Adrenal gland (tissue), 5 donors: ENCODE data around the gene CACNA1E.

Experiments used
- POLR2A ChIP-seq, 2 donors: fragments of 450-650 bp; IDR thresholded peaks; one replicate each; pipeline ENCODE4 v1.6.1; 2017; ENCODE audit warnings: antibody characterized with exemption in 2 of 2, mild to moderate bottlenecking in 2 of 2, moderate library complexity in 1 of 2
- TF ChIP-seq, protein P1 (sequence below), 6 experiments: fragments of 450-650 bp in 4 of 6; fragments of 200-600 bp in 2 of 6; sonication (generic) in 1 of 6; IDR thresholded peaks; 1 replicate in 5 of 6; 2 replicates in 1 of 6; pipeline versions ENCODE4 v1.5.1 to v1.8.0; 2016 to 2021; ENCODE audit warnings: antibody characterized with exemption in 6 of 6, mild to moderate bottlenecking in 2 of 6, moderate library complexity in 1 of 6
- donor health status: DM: no; HTN: no; CAD: no.

DNA sequence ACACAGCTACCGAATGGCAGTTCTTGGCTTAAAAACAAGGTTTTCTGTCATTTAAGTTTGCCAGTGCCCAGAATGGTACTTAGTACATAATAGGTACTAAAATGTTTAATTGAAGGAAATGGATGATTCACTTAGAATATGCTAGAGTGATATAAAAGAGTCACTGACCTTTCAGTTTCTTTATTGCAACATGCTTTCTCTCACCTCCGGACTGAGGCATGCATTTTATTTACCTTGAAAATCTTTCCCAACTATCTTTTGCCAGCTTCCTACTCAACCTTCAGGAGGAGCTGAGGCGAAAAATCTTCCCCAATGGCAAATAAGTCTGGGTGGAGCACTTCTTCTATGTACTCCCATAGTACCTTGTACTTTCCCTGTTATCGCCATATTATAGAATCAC is 333.3 kb downstream of the CACNA1E start:
- TF ChIP-seq, protein P1, sequence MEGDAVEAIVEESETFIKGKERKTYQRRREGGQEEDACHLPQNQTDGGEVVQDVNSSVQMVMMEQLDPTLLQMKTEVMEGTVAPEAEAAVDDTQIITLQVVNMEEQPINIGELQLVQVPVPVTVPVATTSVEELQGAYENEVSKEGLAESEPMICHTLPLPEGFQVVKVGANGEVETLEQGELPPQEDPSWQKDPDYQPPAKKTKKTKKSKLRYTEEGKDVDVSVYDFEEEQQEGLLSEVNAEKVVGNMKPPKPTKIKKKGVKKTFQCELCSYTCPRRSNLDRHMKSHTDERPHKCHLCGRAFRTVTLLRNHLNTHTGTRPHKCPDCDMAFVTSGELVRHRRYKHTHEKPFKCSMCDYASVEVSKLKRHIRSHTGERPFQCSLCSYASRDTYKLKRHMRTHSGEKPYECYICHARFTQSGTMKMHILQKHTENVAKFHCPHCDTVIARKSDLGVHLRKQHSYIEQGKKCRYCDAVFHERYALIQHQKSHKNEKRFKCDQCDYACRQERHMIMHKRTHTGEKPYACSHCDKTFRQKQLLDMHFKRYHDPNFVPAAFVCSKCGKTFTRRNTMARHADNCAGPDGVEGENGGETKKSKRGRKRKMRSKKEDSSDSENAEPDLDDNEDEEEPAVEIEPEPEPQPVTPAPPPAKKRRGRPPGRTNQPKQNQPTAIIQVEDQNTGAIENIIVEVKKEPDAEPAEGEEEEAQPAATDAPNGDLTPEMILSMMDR (IDR thresholded peaks at IDR 0.05), result no peak
- no peak for TF ChIP-seq POLR2A (IDR thresholded peaks at IDR 0.05)
